Stomach (tissue), 9 donors: ENCODE measurements around the gene RYR3. TPM values are rescaled to one million over a fixed set of nuclear protein-coding genes. Genes with fewer than 3 reads are reported as not detected.

Experiments
- DNase-seq, 2 donors: peaks; one replicate each; pipeline versions ENCODE4 v3.0.0 to v3.0.0-alpha.2; 2013 to 2019
- H3K27ac ChIP-seq, 5 donors: fragments of 200-600 bp in 4 of 5; sonication (generic) in 4 of 5; one replicate each; pipeline ENCODE4 v1.5.1; 2013 to 2019; ENCODE audit warnings: mild to moderate bottlenecking in 1 of 5, moderate library complexity in 1 of 5
- H3K27me3 ChIP-seq, 3 donors: fragments of 200-600 bp; sonication (generic); one replicate each; pipeline ENCODE4 v1.5.1; 2017 to 2019; ENCODE audit warnings: mixed run types in 1 of 3
- H3K36me3 ChIP-seq, 4 donors: fragments of 200-600 bp; sonication (generic); 1 replicate in 3 of 4; 2 replicates in 1 of 4; pipeline ENCODE4 v1.5.1; 2016 to 2019
- H3K4me1 ChIP-seq, 4 donors: fragments of 200-600 bp; sonication (generic); one replicate each; pipeline ENCODE4 v1.5.1; 2016 to 2019
- H3K4me3 ChIP-seq, 4 donors: fragments of 200-600 bp; sonication (generic) in 3 of 4; one replicate each; pipeline ENCODE4 v1.5.1; 2016 to 2019; ENCODE audit warnings: mild to moderate bottlenecking in 1 of 4
- H3K9me3 ChIP-seq, 4 donors: fragments of 200-600 bp; sonication (generic); one replicate each; pipeline ENCODE4 v1.5.1; 2016 to 2019
- CTCF ChIP-seq, 7 experiments: fragments of 450-650 bp in 4 of 7; fragments of 200-600 bp in 3 of 7; sonication (generic) in 3 of 7; IDR thresholded peaks; one replicate each; pipeline ENCODE4 v1.5.1; 2016 to 2019; ENCODE audit warnings: antibody characterized with exemption in 7 of 7, control low read depth in 2 of 7, mild to moderate bottlenecking in 1 of 7
- EP300 ChIP-seq: sonication (generic); formaldehyde crosslinking; IDR thresholded peaks from one replicate; pipeline ENCODE4 v1.6.1; 2017; ENCODE audit warnings: antibody characterized with exemption
- POLR2A ChIP-seq, 4 donors: fragments of 450-650 bp; IDR thresholded peaks; one replicate each; pipeline ENCODE4 v1.6.1; 2016; ENCODE audit warnings: antibody characterized with exemption in 4 of 4, control low read depth in 2 of 4, mild to moderate bottlenecking in 1 of 4, moderate library complexity in 1 of 4
- POLR2AphosphoS5 ChIP-seq, 3 donors: sonication (generic); formaldehyde crosslinking; IDR thresholded peaks; one replicate each; pipeline ENCODE4 v1.6.1; 2016; ENCODE audit warnings: antibody characterized with exemption in 3 of 3
- WGBS, 5 donors: extraction: QIAGEN DNeasy Blood & Tissue Kit in 3 of 5; methylation state at CpG; one replicate each; pipeline versions ENCODE4 v1.1.5 to v1.1.7; 2013 to 2018; 5-methylcytosine and 5-hydroxymethylcytosine counted together
- intact Hi-C: fragments of 100-400 bp; cut with DNase I; formaldehyde crosslinking; loops from one replicate; pipeline ENCODE4 v1.15.1; 2023; ENCODE audit warnings: low total_unique reads
- polyA plus RNA-seq, 3 donors: library from polyadenylated mRNA; stranded (reverse); fragments of 200-250 nt; gene quantifications; one replicate each; pipeline ENCODE4 v1.2.3, GENCODE V29; 2013
- total RNA-seq, 5 donors: library from RNA; depleted of rRNA; stranded (reverse); fragments of >200 nt; gene quantifications; one replicate each; pipeline versions ENCODE4 v1.1.0 to v1.2.3, GENCODE V29; 2014 to 2016
- donor health status: healthy with polysubstance abuse.
- donor health status: Bipolar disorder and iron deficiency.
- donor health status: healthy.

Gene RYR3
- total and polyA plus RNA-seq, 8 donors: 0.12 to 36.2 (median 4.0) TPM

GRCh38 chr15:33902043-33902442 is 591.3 kb downstream of the RYR3 start:
- Histone ChIP-seq H3K27ac (no peak overlapping the region), H3K4me3 (no peak overlapping the region), H3K4me1 (no peaks in the 10 kb centered on the region), H3K36me3 (no peaks in the 10 kb centered on the region), H3K27me3 (no peaks in the 10 kb centered on the region), H3K9me3 (no peaks in the 10 kb centered on the region)
- TF ChIP-seq EP300 (no peak), POLR2A (IDR thresholded peaks at IDR 0.05) (no peak), POLR2AphosphoS5 (IDR thresholded peaks at IDR 0.05) (no peak), CTCF (IDR thresholded peaks at IDR 0.05) (no peak)
- no peak for DNase-seq
- intact Hi-C loops: no loop called here
- 0% methylated on average over 1 of the region's 1 CpG for WGBS, 5 donors

- no peaks in the 10 kb centered on the region for H3K27me3 ChIP-seq
- intact Hi-C loops: no loop called here
- no peaks in the 10 kb centered on the region for H3K4me1 ChIP-seq
- TF ChIP-seq POLR2A (IDR thresholded peaks at IDR 0.05) (no peak), CTCF (IDR thresholded peaks at IDR 0.05) (no peak), POLR2AphosphoS5 (IDR thresholded peaks at IDR 0.05) (no peak), EP300 (no peak)
- no peak for DNase-seq
- H3K27ac ChIP-seq: no peak overlapping the region
- WGBS, 5 donors: 77 to 92% (median 88%) methylated on average over 2 of the region's 2 CpGs
- no peak overlapping the region for H3K4me3 ChIP-seq
- no peaks in the 10 kb centered on the region for H3K9me3 ChIP-seq
- H3K36me3 ChIP-seq: no peaks in the 10 kb centered on the region
Observed at GRCh38 chr15:33903661-33904060, 592.9 kb downstream of the RYR3 start.

- DNase-seq: no peak
- TF ChIP-seq POLR2AphosphoS5 (IDR thresholded peaks at IDR 0.05) (no peak), CTCF (IDR thresholded peaks at IDR 0.05) (no peak), EP300 (no peak), POLR2A (IDR thresholded peaks at IDR 0.05) (no peak)
- intact Hi-C loops: no loop called here
- no peak overlapping the region for H3K27ac ChIP-seq
- H3K9me3 ChIP-seq: no peaks in the 10 kb centered on the region
- H3K4me3 ChIP-seq: no peak overlapping the region
- no peaks in the 10 kb centered on the region for H3K36me3 ChIP-seq
- H3K4me1 ChIP-seq: no peaks in the 10 kb centered on the region
- H3K27me3 ChIP-seq: no peaks in the 10 kb centered on the region
Observed at GRCh38 chr15:33907326-33907725, 596.6 kb downstream of the RYR3 start.

- no peaks in the 10 kb centered on the region for H3K4me1 ChIP-seq
- no peak overlapping the region for H3K4me3 ChIP-seq
- H3K27ac ChIP-seq: no peak overlapping the region
- no peak for TF ChIP-seq POLR2AphosphoS5 (IDR thresholded peaks at IDR 0.05)
- no peak for TF ChIP-seq CTCF (IDR thresholded peaks at IDR 0.05)
- TF ChIP-seq EP300: no peak
- no peak for TF ChIP-seq POLR2A (IDR thresholded peaks at IDR 0.05)
- no peaks in the 10 kb centered on the region for H3K9me3 ChIP-seq
- no peaks in the 10 kb centered on the region for H3K36me3 ChIP-seq
- DNase-seq: no peak
- H3K27me3 ChIP-seq: no peaks in the 10 kb centered on the region
- intact Hi-C loops: no loop called here
- WGBS, 5 donors: 75 to 94% (median 88%) methylated on average over 3 of the region's 3 CpGs
Observed at GRCh38 chr15:33908406-33908805, 597.6 kb downstream of the RYR3 start.
